ENCODE data around the gene PTPRF. TPM values are rescaled to one million over a fixed set of nuclear protein-coding genes. Genes with fewer than 3 reads are reported as not detected.

PTPRF gene
- total RNA-seq, 2 donors from 2014 or later, result 182 to 292 TPM

DNA sequence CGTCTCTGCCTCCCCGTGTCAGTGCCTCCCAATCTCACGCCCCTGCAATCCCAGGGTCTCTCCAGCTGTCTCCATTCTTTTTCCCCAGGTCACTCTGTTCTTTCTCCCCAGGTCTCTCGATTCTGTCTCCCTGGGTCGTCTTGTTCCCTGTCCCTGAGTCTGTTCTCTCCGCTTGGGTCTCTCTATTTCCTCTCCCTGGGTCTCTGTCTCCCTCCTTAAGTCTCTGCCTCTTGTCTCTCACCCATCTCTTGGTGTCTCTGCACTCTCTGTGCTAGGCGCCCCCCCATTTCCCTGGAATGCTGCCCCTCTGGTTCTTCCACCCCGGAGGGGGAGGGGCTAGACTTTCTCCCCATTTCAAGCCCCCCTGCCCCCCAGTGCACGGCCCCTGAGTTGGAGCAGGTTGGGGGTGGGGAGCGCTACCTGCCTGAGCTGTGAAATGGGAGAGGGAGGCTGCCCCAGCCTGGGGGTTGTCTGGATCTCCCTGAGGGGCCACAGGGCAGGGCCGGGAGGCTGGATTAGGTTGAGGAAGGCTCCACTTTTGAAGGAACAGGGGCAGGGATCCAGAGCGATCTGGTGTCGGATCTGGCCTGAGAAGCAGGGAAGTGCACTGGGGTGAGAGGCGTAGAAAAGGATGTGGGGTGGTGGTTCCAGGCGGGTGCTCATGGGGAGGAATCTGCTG lies 1.4 kb downstream of the PTPRF start:
- 19% methylated on average over 15 of the region's 15 CpGs for WGBS
- Histone ChIP-seq H3K36me3 (no peaks in the 10 kb centered on the region), H3K9me3 (no peaks in the 10 kb centered on the region), H3K4me1 (replicated peaks) (peaks cover 41% of the 10 kb centered on the region), H3K27me3 (replicated peaks; ENCODE audit: insufficient read depth) (no peaks in the 10 kb centered on the region), H3K27ac (peak overlapping the region; percentile 92 to 97), H3K4me3 (peak overlapping the region; percentile 91 to 95)
- intact Hi-C loops (cut with DNase I), result loop anchor here (2.0 to 5.0 kb wide), 2 partner anchors 119 to 175 kb away; partner anchors contain the start of genes KDM4A and ST3GAL3
- DNase-seq (ENCODE audit: low spot score), result no peak
- TF ChIP-seq POLR2AphosphoS5 (IDR thresholded peaks at IDR 0.05), result peak; percentile 13
- TF ChIP-seq, protein P1, sequence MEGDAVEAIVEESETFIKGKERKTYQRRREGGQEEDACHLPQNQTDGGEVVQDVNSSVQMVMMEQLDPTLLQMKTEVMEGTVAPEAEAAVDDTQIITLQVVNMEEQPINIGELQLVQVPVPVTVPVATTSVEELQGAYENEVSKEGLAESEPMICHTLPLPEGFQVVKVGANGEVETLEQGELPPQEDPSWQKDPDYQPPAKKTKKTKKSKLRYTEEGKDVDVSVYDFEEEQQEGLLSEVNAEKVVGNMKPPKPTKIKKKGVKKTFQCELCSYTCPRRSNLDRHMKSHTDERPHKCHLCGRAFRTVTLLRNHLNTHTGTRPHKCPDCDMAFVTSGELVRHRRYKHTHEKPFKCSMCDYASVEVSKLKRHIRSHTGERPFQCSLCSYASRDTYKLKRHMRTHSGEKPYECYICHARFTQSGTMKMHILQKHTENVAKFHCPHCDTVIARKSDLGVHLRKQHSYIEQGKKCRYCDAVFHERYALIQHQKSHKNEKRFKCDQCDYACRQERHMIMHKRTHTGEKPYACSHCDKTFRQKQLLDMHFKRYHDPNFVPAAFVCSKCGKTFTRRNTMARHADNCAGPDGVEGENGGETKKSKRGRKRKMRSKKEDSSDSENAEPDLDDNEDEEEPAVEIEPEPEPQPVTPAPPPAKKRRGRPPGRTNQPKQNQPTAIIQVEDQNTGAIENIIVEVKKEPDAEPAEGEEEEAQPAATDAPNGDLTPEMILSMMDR (IDR thresholded peaks at IDR 0.05), result no peak

DNA sequence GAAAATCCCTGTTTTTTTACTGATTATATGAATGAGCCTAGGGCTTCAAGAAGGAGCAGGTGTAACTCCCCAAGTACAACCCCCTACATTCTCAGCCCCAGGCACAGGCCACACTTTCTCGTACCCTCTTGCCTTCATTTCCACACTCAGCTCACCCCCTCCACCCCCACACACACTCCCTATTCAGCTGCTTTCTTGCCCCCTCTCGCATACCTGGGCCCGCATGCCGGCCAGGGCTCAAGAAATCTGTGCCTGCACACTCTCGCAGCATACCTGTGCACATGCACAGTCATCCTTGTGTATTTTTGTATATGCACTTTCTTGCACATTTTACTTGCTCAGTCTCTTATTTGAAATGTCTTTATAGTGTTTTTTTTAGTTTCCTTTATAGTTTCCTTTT lies 2.0 kb downstream of the PTPRF start:
- H3K36me3 ChIP-seq, result no peaks in the 10 kb centered on the region
- DNase-seq (ENCODE audit: low spot score), result no peak
- WGBS, result 41% methylated on average over 5 of the region's 5 CpGs
- peaks cover 45% of the 10 kb centered on the region for H3K4me1 ChIP-seq (replicated peaks)
- H3K9me3 ChIP-seq, result no peaks in the 10 kb centered on the region
- H3K27ac ChIP-seq, result peak overlapping the region; percentile 92 to 97
- TF ChIP-seq, protein P1 (IDR thresholded peaks at IDR 0.05), result no peak
- TF ChIP-seq POLR2AphosphoS5 (IDR thresholded peaks at IDR 0.05) (no peak), POLR2A (IDR thresholded peaks at IDR 0.05) (no peak)
- H3K27me3 ChIP-seq (replicated peaks; ENCODE audit: insufficient read depth), result no peaks in the 10 kb centered on the region
- peak overlapping the region; percentile 91 to 95 for H3K4me3 ChIP-seq
- intact Hi-C loops (cut with DNase I), result loop anchor here (5.0 kb wide), 1 partner anchor 175 kb away; the partner anchor contains the start of gene ST3GAL3

DNA sequence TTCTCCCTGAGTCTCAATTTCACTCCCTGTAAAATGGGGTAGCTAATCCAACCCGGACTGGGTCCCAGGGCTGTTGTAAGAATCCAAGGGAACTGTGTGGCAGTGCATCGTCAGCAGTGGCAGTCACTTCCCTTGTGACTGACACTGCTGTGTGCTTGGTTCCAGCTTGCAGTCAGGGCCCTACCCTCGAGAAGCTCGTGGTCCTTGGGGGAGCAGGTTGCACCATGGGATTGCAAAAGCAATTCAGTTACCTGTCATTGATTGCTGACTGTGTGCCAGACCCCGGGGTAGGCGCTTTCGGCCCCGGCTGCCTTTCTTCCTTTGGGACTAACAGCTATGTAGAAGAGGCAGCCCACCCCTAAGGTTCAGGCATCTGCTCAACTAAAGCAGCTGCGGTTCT lies 2.9 kb downstream of the PTPRF start:
- peaks cover 50% of the 10 kb centered on the region for H3K4me1 ChIP-seq (replicated peaks)
- intact Hi-C loops (cut with DNase I), result loop anchor here (5.0 kb wide), 1 partner anchor 174 kb away; the partner anchor contains the start of gene ST3GAL3
- WGBS, result 55% methylated on average over 8 of the region's 9 CpGs

GRCh38 chr1:43534256-43534655 lies 3.6 kb downstream of the PTPRF start:
- intact Hi-C loops (cut with DNase I), result loop anchor here (5.0 kb wide), 1 partner anchor 173 kb away; the partner anchor contains the start of gene ST3GAL3
- Histone ChIP-seq H3K36me3 (no peaks in the 10 kb centered on the region), H3K27me3 (replicated peaks; ENCODE audit: insufficient read depth) (no peaks in the 10 kb centered on the region), H3K9me3 (no peaks in the 10 kb centered on the region), H3K27ac (peak overlapping the region; percentile 10 to 97), H3K4me3 (no peak overlapping the region), H3K4me1 (replicated peaks) (peaks cover 50% of the 10 kb centered on the region)
- DNase-seq (ENCODE audit: low spot score), result no peak
- TF ChIP-seq POLR2A (IDR thresholded peaks at IDR 0.05) (no peak), POLR2AphosphoS5 (IDR thresholded peaks at IDR 0.05) (no peak)
- TF ChIP-seq, protein P1 (IDR thresholded peaks at IDR 0.05), result no peak
- WGBS, result 73% methylated on average over 2 of the region's 2 CpGs

More for the DNA sequence above, 2.9 kb downstream of the PTPRF start:
- TF ChIP-seq POLR2AphosphoS5 (IDR thresholded peaks at IDR 0.05) (no peak), POLR2A (IDR thresholded peaks at IDR 0.05) (no peak)
- TF ChIP-seq, protein P1 (IDR thresholded peaks at IDR 0.05), result no peak
- Histone ChIP-seq H3K4me3 (no peak overlapping the region), H3K9me3 (no peaks in the 10 kb centered on the region), H3K27me3 (replicated peaks; ENCODE audit: insufficient read depth) (no peaks in the 10 kb centered on the region), H3K27ac (peak overlapping the region; percentile 92 to 97), H3K36me3 (no peaks in the 10 kb centered on the region)
- DNase-seq (ENCODE audit: low spot score), result no peak
